Naive thymus-derived CD4-positive, alpha-beta T cell (primary cell): ENCODE data around the gene FGD3. TPM values are rescaled to one million over a fixed set of nuclear protein-coding genes. Genes with fewer than 3 reads are reported as not detected.
A peak's percentile ranks its signal among the peaks of the same experiment; 100 is the strongest.

ENCODE experiments used
- ATAC-seq: fragments of 150-1000 bp; cut with Tn5 transposase; 2 replicates; pipeline ENCODE4 v1.10.0; 2021; ENCODE audit warnings: mild to moderate bottlenecking, moderate library complexity
- CTCF ChIA-PET: fragments of 350-600 bp; sonication (Branson Sonifier 250); formaldehyde crosslinking; loops from one replicate; lab custom pipeline; 2021; ENCODE audit warnings: antibody characterized with exemption; lab: Charles Lee
- POLR2A ChIA-PET: fragments of 350-600 bp; sonication (Branson Sonifier 250); formaldehyde crosslinking; loops from one replicate; lab custom pipeline; 2021; ENCODE audit warnings: antibody characterized with exemption, inconsistent platforms; lab: Charles Lee
- DNase-seq, 9 donors: peaks; one replicate each; pipeline versions ENCODE4 v3.0.0 to v3.0.0-alpha.2; 2020 to 2022; ENCODE audit warnings: mixed read lengths in 1 of 9
- H3K27ac ChIP-seq: one replicate; pipeline ENCODE4 v1.7.0; 2013; ENCODE audit warnings: mild to moderate bottlenecking, low read depth, low read length, moderate library complexity
- H3K27me3 ChIP-seq, 2 donors: one replicate each; pipeline ENCODE4 v1.7.0; 2013; ENCODE audit warnings: low read length in 2 of 2, mild to moderate bottlenecking in 2 of 2, moderate library complexity in 2 of 2; ENCODE audit not compliant: control insufficient read depth in 2 of 2, insufficient read depth in 2 of 2
- H3K36me3 ChIP-seq, 3 experiments: 1 replicate in 2 of 3; 2 replicates in 1 of 3; pipeline ENCODE4 v1.7.0; 2013; ENCODE audit warnings: low read length in 3 of 3, mild to moderate bottlenecking in 3 of 3, moderate library complexity in 1 of 3; ENCODE audit not compliant: insufficient read depth in 3 of 3, control insufficient read depth in 2 of 3
- H3K4me1 ChIP-seq, 2 donors: one replicate each; pipeline ENCODE4 v1.7.0; 2013; ENCODE audit warnings: low read length in 2 of 2, mild to moderate bottlenecking in 2 of 2, moderate library complexity in 1 of 2; ENCODE audit not compliant: control insufficient read depth in 2 of 2, insufficient read depth in 2 of 2
- H3K4me3 ChIP-seq: 2 replicates; pipeline ENCODE4 v1.7.0; 2013; ENCODE audit warnings: mild to moderate bottlenecking, low read length
- H3K9me3 ChIP-seq, 3 experiments: 1 replicate in 2 of 3; 2 replicates in 1 of 3; pipeline ENCODE4 v1.7.0; 2013; ENCODE audit warnings: low read length in 3 of 3; ENCODE audit not compliant: control insufficient read depth in 2 of 3
- H3K27ac Mint-ChIP-seq, 9 donors: one replicate each; pipeline ENCODE4 v1.8.0; 2020 to 2022; ENCODE audit warnings: mixed read lengths in 9 of 9, mild to moderate bottlenecking in 8 of 9, moderate library complexity in 5 of 9, inconsistent platforms in 2 of 9
- H3K27me3 Mint-ChIP-seq, 5 donors: one replicate each; pipeline ENCODE4 v1.8.0; 2021 to 2022; ENCODE audit warnings: mixed read lengths in 5 of 5, mild to moderate bottlenecking in 1 of 5
- H3K36me3 Mint-ChIP-seq, 5 donors: one replicate each; pipeline ENCODE4 v1.8.0; 2020 to 2022; ENCODE audit warnings: mixed read lengths in 5 of 5, mild to moderate bottlenecking in 3 of 5, inconsistent platforms in 1 of 5
- H3K4me1 Mint-ChIP-seq, 7 donors: one replicate each; pipeline ENCODE4 v1.8.0; 2020 to 2022; ENCODE audit warnings: mixed read lengths in 7 of 7, mild to moderate bottlenecking in 3 of 7, inconsistent platforms in 1 of 7
- H3K4me3 Mint-ChIP-seq, 10 donors: one replicate each; pipeline ENCODE4 v1.8.0; 2020 to 2022; ENCODE audit warnings: mild to moderate bottlenecking in 10 of 10, mixed read lengths in 10 of 10, moderate library complexity in 6 of 10, inconsistent platforms in 2 of 10
- H3K9me3 Mint-ChIP-seq, 11 donors: one replicate each; pipeline ENCODE4 v1.8.0; 2020 to 2022; ENCODE audit warnings: mixed read lengths in 11 of 11, mild to moderate bottlenecking in 4 of 11, inconsistent platforms in 1 of 11, moderate library complexity in 1 of 11
- intact Hi-C, 2 donors: fragments of 100-400 bp; cut with micrococcal nuclease; formaldehyde crosslinking; loops; one replicate each; pipeline ENCODE4 v1.15.1; 2023
- polyA plus RNA-seq, 2 donors: library from polyadenylated mRNA; unstranded; fragments of 300-500 nt; fragmentation: Illumina TruSeq; gene quantifications; one replicate each; pipeline ENCODE4 v1.2.3, GENCODE V29; 2021
- total RNA-seq, 6 experiments: library from RNA in 5 of 6; stranded (reverse) in 5 of 6; gene quantifications; 1 replicate in 5 of 6; 2 replicates in 1 of 6; pipeline ENCODE4 v1.2.3 and lab custom pipeline; 2021 to 2026

FGD3 gene
- total and polyA plus RNA-seq, 7 experiments from 2014 or later: 114 to 341 (median 193) TPM

DNA sequence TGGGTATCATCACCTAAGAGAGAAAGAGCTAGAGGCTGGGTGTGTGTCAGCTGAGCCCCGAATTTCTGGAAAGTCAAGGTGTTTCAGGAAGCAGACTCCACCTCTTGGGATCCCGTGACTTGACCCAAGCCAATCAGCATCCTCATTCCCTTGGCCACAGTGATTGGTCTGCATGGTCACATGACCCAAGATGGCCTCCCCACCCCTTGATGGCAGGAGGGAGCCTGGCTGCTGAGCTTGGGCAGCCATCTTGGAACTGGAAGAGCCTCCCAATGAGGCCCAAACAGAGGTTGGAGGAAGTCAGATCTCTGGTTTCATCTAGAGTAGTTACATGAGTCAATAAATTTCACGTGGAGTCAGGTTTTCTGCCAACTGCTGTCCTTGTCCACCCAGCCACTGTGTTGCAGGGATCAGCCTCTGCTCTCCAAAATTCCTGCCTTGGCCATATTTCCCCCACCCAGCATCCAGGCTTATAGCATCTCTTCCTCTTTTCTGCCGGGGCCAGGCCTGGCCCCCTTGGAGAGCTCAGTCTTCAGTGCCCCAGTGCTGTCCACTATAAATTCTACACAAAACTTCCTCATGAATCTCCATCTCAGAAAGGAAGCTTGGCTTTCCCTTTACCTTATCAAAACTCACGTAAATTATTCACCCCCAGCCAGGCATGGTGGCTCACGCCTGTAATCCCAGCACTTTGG is 93.9 kb downstream of the FGD3 start:
- Histone ChIP-seq H3K36me3 (peaks cover 0 to 13% (median under 1%) of the 10 kb centered on the region in 3 experiments), H3K27ac (peak overlapping the region; percentile 55), H3K4me1 (peaks cover 0 to 29% of the 10 kb centered on the region in 2 donors), H3K9me3 (no peaks in the 10 kb centered on the region), H3K4me3 (no peak overlapping the region), H3K27me3 (no peaks in the 10 kb centered on the region)
- ATAC-seq: no peak
- no peak for DNase-seq
- H3K4me3 Mint-ChIP-seq: peak overlapping the region in 5 of 10 donors; percentile 8 to 60 (median 48)
- intact Hi-C loops: no loop called here
- POLR2A ChIA-PET: interaction anchor here (0.6 to 6.8 kb wide), 13 partner anchors 10 to 76 kb away, joined by 3 to 94 read pairs (median 7); no protein-coding TSS in a partner anchor
- H3K27me3 Mint-ChIP-seq: peaks cover 0 to 2% (median 0%) of the 10 kb centered on the region in 5 donors
- H3K4me1 Mint-ChIP-seq: peaks cover 32 to 85% (median 67%) of the 10 kb centered on the region in 7 donors
- peak overlapping the region; percentile 55 to 95 (median 92) for H3K27ac Mint-ChIP-seq
- peaks cover 0 to 13% (median 0%) of the 10 kb centered on the region in 5 donors for H3K36me3 Mint-ChIP-seq
- CTCF ChIA-PET: interaction anchor here (0.6 to 3.0 kb wide), 5 partner anchors 10 to 84 kb away, joined by 3 to 11 read pairs (median 3); no protein-coding TSS in a partner anchor
- peaks cover 0 to 14% (median 0%) of the 10 kb centered on the region in 11 donors for H3K9me3 Mint-ChIP-seq

GRCh38 chr9:93043122-93043521 is 95.8 kb downstream of the FGD3 start:
- Mint-ChIP-seq H3K36me3 (peaks cover 0 to 13% (median 0%) of the 10 kb centered on the region in 5 donors), H3K9me3 (peaks cover 0 to 12% (median 0%) of the 10 kb centered on the region in 11 donors), H3K27me3 (peaks cover 0 to 2% (median 0%) of the 10 kb centered on the region in 5 donors), H3K4me1 (peaks cover 31 to 78% (median 65%) of the 10 kb centered on the region in 7 donors), H3K4me3 (peak overlapping the region in 8 of 10 donors; percentile 14 to 75 (median 52)), H3K27ac (peak overlapping the region; percentile 31 to 96 (median 94))
- H3K27me3 ChIP-seq: no peaks in the 10 kb centered on the region
- POLR2A ChIA-PET: interaction anchor here (1.8 to 6.8 kb wide), 3 partner anchors 10 to 22 kb away, joined by 8 to 94 read pairs (median 13); no protein-coding TSS in a partner anchor
- H3K27ac ChIP-seq: peak overlapping the region; percentile 51
- CTCF ChIA-PET: no interaction called here
- no peaks in the 10 kb centered on the region for H3K9me3 ChIP-seq
- H3K4me1 ChIP-seq: peaks cover 0 to 22% of the 10 kb centered on the region in 2 donors
- no peaks in the 10 kb centered on the region for H3K36me3 ChIP-seq
- intact Hi-C loops: loop anchor here in 1 of 2 donors (1.0 kb wide), 1 partner anchor 15 kb away; no protein-coding TSS in a partner anchor
- peak in 1 of 9 donors; percentile 50 for DNase-seq
- no peak overlapping the region for H3K4me3 ChIP-seq
- ATAC-seq: peak; percentile 63

GRCh38 chr9:93045521-93045920 is 98.2 kb downstream of the FGD3 start:
- Histone ChIP-seq H3K36me3 (no peaks in the 10 kb centered on the region), H3K27ac (no peak overlapping the region), H3K9me3 (no peaks in the 10 kb centered on the region), H3K4me3 (no peak overlapping the region), H3K4me1 (peaks cover 0 to 20% of the 10 kb centered on the region in 2 donors), H3K27me3 (no peaks in the 10 kb centered on the region)
- ATAC-seq (peak; percentile 27), DNase-seq (no peak)
- ChIA-PET CTCF (no interaction called here), POLR2A (interaction anchor here (1.5 to 2.0 kb wide), 2 partner anchors 12 to 23 kb away, joined by 4 to 5 read pairs; no protein-coding TSS in a partner anchor)
- H3K4me3 Mint-ChIP-seq: peak overlapping the region in 1 of 10 donors; percentile 21
- H3K36me3 Mint-ChIP-seq: peaks cover 0 to 13% (median 0%) of the 10 kb centered on the region in 5 donors
- H3K9me3 Mint-ChIP-seq: peaks cover 0 to 13% (median 0%) of the 10 kb centered on the region in 11 donors
- peak overlapping the region in 6 of 9 donors; percentile 25 to 95 (median 55) for H3K27ac Mint-ChIP-seq
- intact Hi-C loops: no loop called here
- peaks cover 30 to 74% (median 58%) of the 10 kb centered on the region in 7 donors for H3K4me1 Mint-ChIP-seq
- H3K27me3 Mint-ChIP-seq: peaks cover 0 to 4% (median 0%) of the 10 kb centered on the region in 5 donors

- DNase-seq (no peak), ATAC-seq (no peak)
- H3K4me1 Mint-ChIP-seq: peaks cover 13 to 59% (median 45%) of the 10 kb centered on the region in 7 donors
- H3K36me3 Mint-ChIP-seq: peaks cover 0 to 5% (median 0%) of the 10 kb centered on the region in 5 donors
- peak overlapping the region in 2 of 10 donors; percentile 7 to 29 for H3K4me3 Mint-ChIP-seq
- peaks cover 0 to 2% (median 0%) of the 10 kb centered on the region in 11 donors for H3K9me3 Mint-ChIP-seq
- peak overlapping the region in 6 of 9 donors; percentile 47 to 83 (median 64) for H3K27ac Mint-ChIP-seq
- no peaks in the 10 kb centered on the region for H3K9me3 ChIP-seq
- ChIA-PET CTCF (interaction anchor here (0.6 to 1.2 kb wide), 2 partner anchors 10 to 46 kb away, joined by 3 to 4 read pairs; no protein-coding TSS in a partner anchor), POLR2A (interaction anchor here (1.0 to 10.5 kb wide), 6 partner anchors 12 to 85 kb away, joined by 3 to 74 read pairs (median 5); no protein-coding TSS in a partner anchor)
- no peak overlapping the region for H3K4me3 ChIP-seq
- H3K27me3 Mint-ChIP-seq: peaks cover 0 to 4% (median 0%) of the 10 kb centered on the region in 5 donors
- H3K4me1 ChIP-seq: peaks cover 0 to 10% of the 10 kb centered on the region in 2 donors
- H3K27me3 ChIP-seq: no peaks in the 10 kb centered on the region
- no peak overlapping the region for H3K27ac ChIP-seq
- H3K36me3 ChIP-seq: no peaks in the 10 kb centered on the region
- intact Hi-C loops: no loop called here
Measured at GRCh38 chr9:93048566-93049448, 101.5 kb downstream of the FGD3 start.

DNA sequence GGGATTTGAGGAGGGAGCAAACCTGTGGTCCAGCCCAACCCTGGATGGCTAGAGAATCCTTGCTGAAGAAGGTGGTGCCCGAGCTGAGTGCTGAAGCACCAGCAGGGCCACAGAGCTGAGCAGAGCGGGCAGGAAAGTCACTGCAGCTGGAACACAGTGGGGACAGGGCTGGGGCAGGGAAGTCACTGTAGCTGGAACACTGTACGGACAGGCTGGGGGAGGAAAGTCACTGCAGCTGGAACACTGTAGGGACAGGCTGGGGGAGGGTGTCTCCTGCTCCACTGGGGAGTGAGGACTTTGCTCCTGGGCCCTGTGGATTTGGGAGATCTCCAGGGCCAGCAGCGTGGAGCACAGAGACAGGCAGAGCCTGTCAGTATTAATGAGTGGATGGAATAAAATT is 102.2 kb downstream of the FGD3 start:
- Histone ChIP-seq H3K9me3 (no peaks in the 10 kb centered on the region), H3K27ac (no peak overlapping the region), H3K4me1 (peaks cover 0 to 10% of the 10 kb centered on the region in 2 donors), H3K36me3 (no peaks in the 10 kb centered on the region), H3K4me3 (no peak overlapping the region), H3K27me3 (no peaks in the 10 kb centered on the region)
- DNase-seq (no peak), ATAC-seq (no peak)
- no peak overlapping the region for H3K4me3 Mint-ChIP-seq
- peaks cover 0 to 4% (median 0%) of the 10 kb centered on the region in 5 donors for H3K27me3 Mint-ChIP-seq
- ChIA-PET POLR2A (interaction anchor here (1.0 to 10.5 kb wide), 5 partner anchors 11 to 23 kb away, joined by 3 to 74 read pairs (median 7); no protein-coding TSS in a partner anchor), CTCF (interaction anchor here (0.6 to 2.3 kb wide), 4 partner anchors 9 to 47 kb away, joined by 3 to 11 read pairs (median 4); no protein-coding TSS in a partner anchor)
- peaks cover 11 to 60% (median 47%) of the 10 kb centered on the region in 7 donors for H3K4me1 Mint-ChIP-seq
- peak overlapping the region in 6 of 9 donors; percentile 10 to 83 (median 56) for H3K27ac Mint-ChIP-seq
- intact Hi-C loops: no loop called here
- peaks cover 0 to 5% (median 0%) of the 10 kb centered on the region in 5 donors for H3K36me3 Mint-ChIP-seq
- H3K9me3 Mint-ChIP-seq: peaks cover 0 to 2% (median 0%) of the 10 kb centered on the region in 11 donors
